ENCODE measurements around the gene TIGD4. TPM values are rescaled to one million over a fixed set of nuclear protein-coding genes. Genes with fewer than 3 reads are reported as not detected.

TIGD4 gene
- polyA plus RNA-seq, 1 of the 3 experiments (the other 2 are of a cell fraction), result 0.13 TPM

- H3K4me2 ChIP-seq, result no peak overlapping the region
- TF ChIP-seq EP300 (IDR thresholded peaks at IDR 0.05; ENCODE audit: borderline replicate concordance in 1 of 2, low read depth in 1 of 2, low read length in 1 of 2) (no peak), RCOR1 (IDR thresholded peaks at IDR 0.05; ENCODE audit: low read length) (no peak), FOSL2 (IDR thresholded peaks at IDR 0.05; ENCODE audit: borderline replicate concordance, low read depth) (no peak), CTCF (IDR thresholded peaks at IDR 0.05) (no peak), NRF1 (IDR thresholded peaks at IDR 0.05; ENCODE audit: low read depth, low read length) (no peak), FOXM1 (IDR thresholded peaks at IDR 0.05; ENCODE audit: low read depth) (no peak), GABPA (IDR thresholded peaks at IDR 0.05; ENCODE audit: low read depth) (no peak), EZH2phosphoT487 (IDR thresholded peaks at IDR 0.05; ENCODE audit: borderline replicate concordance, low read depth) (no peak), TEAD4 (IDR thresholded peaks at IDR 0.05; ENCODE audit: borderline replicate concordance, insufficient read depth) (no peak), MEF2A (IDR thresholded peaks at IDR 0.05; ENCODE audit: borderline replicate concordance, low read depth) (no peak), USF1 (IDR thresholded peaks at IDR 0.05; ENCODE audit: borderline replicate concordance, low read depth) (no peak), TAF1 (IDR thresholded peaks at IDR 0.05; ENCODE audit: borderline replicate concordance, low read depth, low read length) (no peak), ELF1 (IDR thresholded peaks at IDR 0.05) (no peak), NFIC (IDR thresholded peaks at IDR 0.05; ENCODE audit: borderline replicate concordance) (no peak)
- POLR2A ChIA-PET, result no interaction called here
- 88% methylated on average over 11 of the region's 11 CpGs for WGBS (ENCODE audit: low lambda C conversion rate)
- 0 out of 2 replicates have a peak, but pooled peaks cover 4% of the 10 kb centered on the region for H3K9me3 ChIP-seq
- H3K4me3 ChIP-seq (ENCODE audit: low read depth in 2 of 2, low read length in 1 of 2), result no peak overlapping the region
- no peaks in the 10 kb centered on the region for H3K4me1 ChIP-seq (ENCODE audit: control insufficient read depth in 1 of 2, insufficient read depth in 2 of 2, low read depth in 1 of 2, low read length in 1 of 2)
- CTCF ChIA-PET, result no interaction called here
- H3K9me2 ChIP-seq, result no peaks in the 10 kb centered on the region
- H3K27me3 ChIP-seq (ENCODE audit: insufficient read depth), result no peaks in the 10 kb centered on the region
- no peak overlapping the region for H3K9ac ChIP-seq
- no peak overlapping the region for H3K27ac ChIP-seq (ENCODE audit: low read depth in 2 of 2, low read length in 1 of 2)
- H4K20me1 ChIP-seq (ENCODE audit: insufficient read depth), result peaks cover 7% of the 10 kb centered on the region; the same call in 1 of the 2 replicates
- H3K79me2 ChIP-seq (ENCODE audit: insufficient read depth), result peaks cover 80% of the 10 kb centered on the region
- H3K36me3 ChIP-seq (replicated peaks in 1 of 2; ENCODE audit: control insufficient read depth in 1 of 2, insufficient read depth in 2 of 2, low read length in 1 of 2), result peaks cover 0 to 21% of the 10 kb centered on the region in 2 experiments
- H3F3A ChIP-seq (replicated peaks; ENCODE audit: insufficient read depth), result peaks cover 7% of the 10 kb centered on the region
- H2AFZ ChIP-seq (ENCODE audit: low read depth), result no peak overlapping the region
- DNase-seq, result no peak
Observed at GRCh38 chr4:152810715-152811287, 31.3 kb upstream of the TIGD4 start.

- no peak overlapping the region for H3K9ac ChIP-seq
- no peak overlapping the region for H2AFZ ChIP-seq (ENCODE audit: low read depth)
- H3K9me3 ChIP-seq, result 0 out of 2 replicates have a peak, but pooled peaks cover 4% of the 10 kb centered on the region
- peaks cover 0 to 13% of the 10 kb centered on the region in 2 experiments for H3K36me3 ChIP-seq (replicated peaks in 1 of 2; ENCODE audit: control insufficient read depth in 1 of 2, insufficient read depth in 2 of 2, low read length in 1 of 2)
- H3K79me2 ChIP-seq (ENCODE audit: insufficient read depth), result peaks cover 79% of the 10 kb centered on the region
- WGBS (ENCODE audit: low lambda C conversion rate), result 97% methylated on average over 7 of the region's 8 CpGs
- H3F3A ChIP-seq (replicated peaks; ENCODE audit: insufficient read depth), result peaks cover 11% of the 10 kb centered on the region
- DNase-seq, result no peak
- ChIA-PET POLR2A (no interaction called here), CTCF (interaction anchor here (1.0 kb wide), 1 partner anchor 12 kb away, joined by 3 read pairs; no protein-coding TSS in a partner anchor)
- H3K4me3 ChIP-seq (ENCODE audit: low read depth in 2 of 2, low read length in 1 of 2), result no peak overlapping the region
- no peak overlapping the region for H3K27ac ChIP-seq (ENCODE audit: low read depth in 2 of 2, low read length in 1 of 2)
- no peaks in the 10 kb centered on the region for H3K27me3 ChIP-seq (ENCODE audit: insufficient read depth)
- H3K4me1 ChIP-seq (ENCODE audit: control insufficient read depth in 1 of 2, insufficient read depth in 2 of 2, low read depth in 1 of 2, low read length in 1 of 2), result no peaks in the 10 kb centered on the region
- H3K4me2 ChIP-seq, result no peak overlapping the region
- peaks cover 12% of the 10 kb centered on the region; the same call in 1 of the 2 replicates for H4K20me1 ChIP-seq (ENCODE audit: insufficient read depth)
- no peaks in the 10 kb centered on the region for H3K9me2 ChIP-seq
- TF ChIP-seq RAD21 (IDR thresholded peaks at IDR 0.05; ENCODE audit: low read length) (no peak), TEAD4 (IDR thresholded peaks at IDR 0.05; ENCODE audit: borderline replicate concordance, insufficient read depth) (no peak), FOXM1 (IDR thresholded peaks at IDR 0.05; ENCODE audit: low read depth) (no peak), ELF1 (IDR thresholded peaks at IDR 0.05) (no peak), IRF3 (IDR thresholded peaks at IDR 0.05; ENCODE audit: low read depth, low read length) (no peak), USF1 (IDR thresholded peaks at IDR 0.05; ENCODE audit: borderline replicate concordance, low read depth) (no peak), NFIC (IDR thresholded peaks at IDR 0.05; ENCODE audit: borderline replicate concordance) (no peak), TCF12 (IDR thresholded peaks at IDR 0.05) (no peak), TAF1 (IDR thresholded peaks at IDR 0.05; ENCODE audit: borderline replicate concordance, low read depth, low read length) (no peak), POLR2AphosphoS5 (IDR thresholded peaks at IDR 0.05; ENCODE audit: low read depth, low read length) (no peak), MEF2A (IDR thresholded peaks at IDR 0.05; ENCODE audit: borderline replicate concordance, low read depth) (no peak), MAX (IDR thresholded peaks at IDR 0.05; ENCODE audit: low read depth) (no peak), GABPA (IDR thresholded peaks at IDR 0.05; ENCODE audit: low read depth) (no peak), PBX3 (IDR thresholded peaks at IDR 0.05) (no peak), GATA2 (CRISPR knock-in tag; IDR thresholded peaks at IDR 0.05) (no peak)
Observed at GRCh38 chr4:152808670-152809069, 29.1 kb upstream of the TIGD4 start.

All from SK-N-SH (cell line).